ENCODE data around the gene ERBB3.

DNA sequence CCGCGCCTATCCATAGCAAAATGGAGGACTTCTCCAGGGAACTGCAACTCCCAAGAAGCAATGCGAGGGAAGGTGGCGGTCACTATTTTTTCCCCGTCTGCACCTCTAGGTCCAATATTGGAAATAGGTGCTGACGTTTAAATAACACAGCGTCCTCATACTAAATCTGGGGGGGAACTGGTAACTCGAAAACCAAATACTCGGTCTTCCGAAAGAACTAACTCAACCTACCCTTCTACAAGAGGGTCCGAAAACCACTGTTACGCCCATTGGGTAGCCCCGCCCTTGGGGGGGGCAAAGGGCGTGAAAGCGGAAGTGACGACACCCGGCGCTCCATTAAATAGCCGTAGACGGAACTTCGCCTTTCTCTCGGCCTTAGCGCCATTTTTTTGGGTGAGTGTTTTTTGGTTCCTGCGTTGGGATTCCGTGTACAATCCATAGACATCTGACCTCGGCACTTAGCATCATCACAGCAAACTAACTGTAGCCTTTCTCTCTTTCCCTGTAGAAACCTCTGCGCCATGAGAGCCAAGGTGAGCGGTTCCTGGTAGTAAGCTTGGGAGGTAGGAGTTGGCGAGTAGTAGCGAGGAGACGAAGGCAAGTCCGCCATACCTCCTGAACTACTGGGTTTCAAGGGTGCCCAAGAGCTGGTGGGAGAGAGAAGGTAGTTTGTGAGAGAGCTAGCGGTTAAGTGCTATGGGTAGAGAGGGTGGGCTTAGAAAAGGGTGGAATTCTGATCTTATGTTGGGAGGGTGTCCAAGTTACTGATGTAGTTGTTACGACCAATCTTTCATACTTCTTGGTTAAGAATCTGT lies 36.5 kb downstream of the ERBB3 start, which contains the start of gene RPL41:
- TF ChIP-seq ARNT (IDR thresholded peaks at IDR 0.05) (0 out of 2 replicates have a peak, but pooled peaks have one; percentile 19), HDGF (IDR thresholded peaks at IDR 0.05; ENCODE audit: borderline replicate concordance) (no peak), BHLHE40 (IDR thresholded peaks at IDR 0.05; ENCODE audit: borderline replicate concordance) (no peak), FOXA1 (IDR thresholded peaks at IDR 0.05) (no peak), L3MBTL2 (conservative IDR thresholded peaks at IDR 0.05) (peak; percentile 73), FOXM1 (IDR thresholded peaks at IDR 0.05; ENCODE audit: borderline replicate concordance) (no peak), FOXK2 (IDR thresholded peaks at IDR 0.05) (no peak), TARDBP (IDR thresholded peaks at IDR 0.05) (no peak), SUZ12 (IDR thresholded peaks at IDR 0.05) (no peak), SP1 (IDR thresholded peaks at IDR 0.05) (no peak)
- TF ChIP-seq, protein P1, sequence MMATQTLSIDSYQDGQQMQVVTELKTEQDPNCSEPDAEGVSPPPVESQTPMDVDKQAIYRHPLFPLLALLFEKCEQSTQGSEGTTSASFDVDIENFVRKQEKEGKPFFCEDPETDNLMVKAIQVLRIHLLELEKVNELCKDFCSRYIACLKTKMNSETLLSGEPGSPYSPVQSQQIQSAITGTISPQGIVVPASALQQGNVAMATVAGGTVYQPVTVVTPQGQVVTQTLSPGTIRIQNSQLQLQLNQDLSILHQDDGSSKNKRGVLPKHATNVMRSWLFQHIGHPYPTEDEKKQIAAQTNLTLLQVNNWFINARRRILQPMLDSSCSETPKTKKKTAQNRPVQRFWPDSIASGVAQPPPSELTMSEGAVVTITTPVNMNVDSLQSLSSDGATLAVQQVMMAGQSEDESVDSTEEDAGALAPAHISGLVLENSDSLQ (IDR thresholded peaks at IDR 0.05), result no peak

Measured in HEK293T (cell line).